ENCODE measurements around the gene PUS1. TPM values are rescaled to one million over a fixed set of nuclear protein-coding genes. Genes with fewer than 3 reads are reported as not detected.
"Not testable (repeated sequence)": the region's sequence is repeated elsewhere in the genome, so short reads cannot be mapped to it uniquely, and the experiment has no call there.

Gene PUS1
- total RNA-seq, 1 experiment from 2014 or later = 77.3 TPM

GRCh38 chr12:131949431-131950181, 20.5 kb downstream of the PUS1 start, which contains the start of gene EP400 (continued):
- TF ChIP-seq POLR2AphosphoS5 (IDR thresholded peaks at IDR 0.05; ENCODE audit: low read depth, low read length) (peak; percentile 79), YY1 (IDR thresholded peaks at IDR 0.05; ENCODE audit: extremely low read depth, insufficient replicate concordance, low read depth, low read length) (peak; percentile 80), SP1 (IDR thresholded peaks at IDR 0.05; ENCODE audit: low read depth) (peak; percentile 65; the same call in 1 of the 2 replicates), EGR1 (IDR thresholded peaks at IDR 0.05; ENCODE audit: low read depth) (peak; percentile 70), RAD21 (IDR thresholded peaks at IDR 0.05; ENCODE audit: low read depth) (peak; percentile 81), FOSL1 (IDR thresholded peaks at IDR 0.05; ENCODE audit: low read depth) (no peak)

GRCh38 chr12:131950182-131950913, 21.3 kb downstream of the PUS1 start:
- peak overlapping the region; percentile 86 for H3K9ac ChIP-seq (ENCODE audit: low read length)
- no peaks in the 10 kb centered on the region for H3K9me2 ChIP-seq (ENCODE audit: insufficient read depth)
- TSS peak; percentile 42 for BruUV-seq (replicated peaks)
- no peaks in the 10 kb centered on the region for H3K36me3 ChIP-seq (ENCODE audit: control insufficient read depth in 1 of 2, insufficient read depth in 2 of 2, low read length in 2 of 2)
- no peak overlapping the region for H2AFZ ChIP-seq (ENCODE audit: low read depth, low read length, poor library complexity, severe bottlenecking)
- no peak for DNase-seq (ENCODE audit: low read depth, low spot score)
- H3K4me1 ChIP-seq (ENCODE audit: control insufficient read depth in 1 of 2, insufficient read depth in 2 of 2, low read length in 2 of 2) = peaks cover 11 to 32% of the 10 kb centered on the region in 2 experiments
- ChIA-PET CTCF (interaction anchor here (0.7 to 0.8 kb wide), 2 partner anchors 8 to 63 kb away, joined by 3 read pairs; no protein-coding TSS in a partner anchor), POLR2A (no interaction called here), RAD21 (ENCODE audit: low non-redundant PET in 1 of 2, low total read pairs in 2 of 2, uncharacterized antibody in 2 of 2, unreplicated experiment in 2 of 2) (interaction anchor here in 1 of 2 experiments (0.7 to 0.9 kb wide), 2 partner anchors 76 to 219 kb away, joined by 3 read pairs; no protein-coding TSS in a partner anchor)
- peak overlapping the region; percentile 92 to 94 for H3K4me3 ChIP-seq (replicated peaks in 1 of 2; ENCODE audit: low read depth in 1 of 2, low read length in 2 of 2)
- peaks cover 5% of the 10 kb centered on the region; the same call in 1 of the 2 replicates for H4K20me1 ChIP-seq (ENCODE audit: insufficient read depth)
- H3K27ac ChIP-seq (ENCODE audit: low read depth, low read length) = peak overlapping the region; percentile 68
- TF ChIP-seq ZFX (IDR thresholded peaks at IDR 0.05) (peak; percentile 87), RAD21 (IDR thresholded peaks at IDR 0.05; ENCODE audit: low read depth) (no peak)
- H3K79me2 ChIP-seq (ENCODE audit: insufficient read depth, low read length) = peaks cover 54% of the 10 kb centered on the region
- intact Hi-C loops (cut with micrococcal nuclease) = no loop called here
- peak; percentile 37 for ATAC-seq
- H3K4me2 ChIP-seq (ENCODE audit: low read length) = peak overlapping the region; percentile 95
- no peaks in the 10 kb centered on the region for H3K27me3 ChIP-seq (ENCODE audit: insufficient read depth, low read length)
- no peaks in the 10 kb centered on the region for H3K9me3 ChIP-seq (ENCODE audit: control insufficient read depth in 1 of 2, insufficient read depth in 1 of 2, low read depth in 1 of 2, low read length in 2 of 2)

- RAD21 ChIA-PET (ENCODE audit: low non-redundant PET in 1 of 2, low total read pairs in 2 of 2, uncharacterized antibody in 2 of 2, unreplicated experiment in 2 of 2); H3K4me3 ChIP-seq (replicated peaks in 1 of 2; ENCODE audit: low read depth in 1 of 2, low read length in 2 of 2); H3K9me3 ChIP-seq (ENCODE audit: control insufficient read depth in 1 of 2, insufficient read depth in 1 of 2, low read depth in 1 of 2, low read length in 2 of 2); BruUV-seq (replicated peaks); ATAC-seq; H3K27me3 ChIP-seq (ENCODE audit: insufficient read depth, low read length); CTCF ChIA-PET; H3K9ac ChIP-seq (ENCODE audit: low read length); H3K27ac ChIP-seq (ENCODE audit: low read depth, low read length); POLR2A ChIA-PET; H3K9me2 ChIP-seq (ENCODE audit: insufficient read depth); H3K36me3 ChIP-seq (ENCODE audit: control insufficient read depth in 1 of 2, insufficient read depth in 2 of 2, low read length in 2 of 2); DNase-seq (ENCODE audit: low read depth, low spot score); H2AFZ ChIP-seq (ENCODE audit: low read depth, low read length, poor library complexity, severe bottlenecking); intact Hi-C loops (cut with micrococcal nuclease); H3K4me2 ChIP-seq (ENCODE audit: low read length): not testable (repeated sequence)
- Histone ChIP-seq H3K79me2 (ENCODE audit: insufficient read depth, low read length) (peaks cover 88% of the 10 kb centered on the region), H4K20me1 (ENCODE audit: insufficient read depth) (peaks cover 14% of the 10 kb centered on the region; the same call in 1 of the 2 replicates), H3K4me1 (ENCODE audit: control insufficient read depth in 1 of 2, insufficient read depth in 2 of 2, low read length in 2 of 2) (peaks cover 29 to 44% of the 10 kb centered on the region in 2 experiments)
Observed at GRCh38 chr12:131953810-131954209, 24.7 kb downstream of the PUS1 start.

- POLR2A ChIA-PET; H3K9me3 ChIP-seq (ENCODE audit: control insufficient read depth in 1 of 2, insufficient read depth in 1 of 2, low read depth in 1 of 2, low read length in 2 of 2); intact Hi-C loops (cut with micrococcal nuclease); H3K4me3 ChIP-seq (replicated peaks in 1 of 2; ENCODE audit: low read depth in 1 of 2, low read length in 2 of 2); H3K9me2 ChIP-seq (ENCODE audit: insufficient read depth); H3K27ac ChIP-seq (ENCODE audit: low read depth, low read length); ATAC-seq; RAD21 ChIA-PET (ENCODE audit: low non-redundant PET in 1 of 2, low total read pairs in 2 of 2, uncharacterized antibody in 2 of 2, unreplicated experiment in 2 of 2); H3K4me2 ChIP-seq (ENCODE audit: low read length); BruUV-seq (replicated peaks); DNase-seq (ENCODE audit: low read depth, low spot score); CTCF ChIA-PET; H3K36me3 ChIP-seq (ENCODE audit: control insufficient read depth in 1 of 2, insufficient read depth in 2 of 2, low read length in 2 of 2); H2AFZ ChIP-seq (ENCODE audit: low read depth, low read length, poor library complexity, severe bottlenecking); H3K27me3 ChIP-seq (ENCODE audit: insufficient read depth, low read length); H3K9ac ChIP-seq (ENCODE audit: low read length): not testable (repeated sequence)
- peaks cover 25 to 39% of the 10 kb centered on the region in 2 experiments for H3K4me1 ChIP-seq (ENCODE audit: control insufficient read depth in 1 of 2, insufficient read depth in 2 of 2, low read length in 2 of 2)
- H4K20me1 ChIP-seq (ENCODE audit: insufficient read depth) = peaks cover 14% of the 10 kb centered on the region; the same call in 1 of the 2 replicates
- peaks cover 95% of the 10 kb centered on the region for H3K79me2 ChIP-seq (ENCODE audit: insufficient read depth, low read length)
Observed at GRCh38 chr12:131954460-131954859, 25.4 kb downstream of the PUS1 start.

All from HCT116 (cell line).